KG1 (cell line): Measurements from ENCODE around the gene SMIM9.
"Not testable (repeated sequence)": the region's sequence is repeated elsewhere in the genome, so short reads cannot be mapped to it uniquely, and the experiment has no call there.

Experiments used
- DNase-seq: peaks from one replicate; lab custom pipeline; 2025; lab: John Stamatoyannopoulos, UW

The SMIM9 gene

DNA sequence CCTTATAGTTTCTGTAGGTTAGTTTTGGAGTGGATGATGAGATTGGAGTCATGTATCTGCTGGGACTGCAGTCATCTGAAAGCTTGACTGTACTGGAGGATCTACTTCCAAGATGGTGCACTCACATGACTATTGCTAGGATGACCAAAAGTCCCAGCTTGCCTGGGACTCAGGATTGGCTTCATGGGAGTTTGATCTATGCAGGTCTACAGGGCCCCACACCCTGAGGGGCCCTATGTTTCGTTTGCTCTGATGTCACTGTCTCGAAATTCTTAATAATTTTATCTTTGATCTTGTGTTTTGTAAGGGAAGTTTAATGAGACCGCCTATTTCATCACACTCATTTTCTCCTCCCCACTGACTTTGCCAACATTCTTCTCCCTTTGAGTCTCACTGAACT, at the start of gene SMIM9:
Gene SMIM9, minus strand, starts transcription at position 101 of the 400 bp plus-strand sequence. CDS start 3,806 bp downstream, outside the sequence.
- DNase-seq = no peak

DNA sequence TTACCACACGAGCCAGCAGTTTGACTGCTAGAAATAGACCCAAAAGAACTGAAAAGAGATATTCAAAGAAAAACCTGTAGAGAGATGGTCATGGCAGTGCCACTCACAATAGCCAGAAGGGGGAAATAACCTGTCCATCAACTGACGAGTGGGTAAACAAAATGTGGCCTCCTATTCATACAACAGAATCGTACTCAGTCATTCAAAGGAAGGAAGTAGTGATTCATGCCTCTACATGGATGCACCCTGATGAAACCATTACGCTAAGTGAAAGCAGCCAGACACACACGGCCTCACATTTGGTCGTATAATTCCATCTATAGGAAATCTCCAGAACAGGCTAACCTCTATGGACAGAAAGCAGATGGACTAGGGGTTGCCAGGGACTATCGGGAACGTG, 49.6 kb upstream of the SMIM9 start:
- not testable (repeated sequence) for DNase-seq

DNA sequence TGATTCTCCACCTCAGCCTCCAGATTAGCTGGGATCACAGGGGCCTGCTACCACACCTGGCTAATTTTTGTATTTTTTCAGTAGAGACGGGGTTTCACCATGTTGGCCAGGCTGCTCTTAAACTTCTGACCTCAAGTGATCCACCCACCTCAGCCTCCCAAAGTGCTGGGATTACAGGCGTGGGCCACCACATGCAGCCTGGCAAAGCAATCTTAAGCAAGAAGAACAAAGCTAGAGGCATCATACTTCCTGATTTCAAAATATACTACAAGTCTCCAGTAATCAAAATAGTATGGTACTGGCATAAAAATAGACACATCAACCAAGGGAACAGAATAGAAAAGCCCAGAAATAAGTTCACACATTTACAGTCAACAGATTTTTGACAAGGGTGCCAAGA, 38.9 kb upstream of the SMIM9 start:
- DNase-seq = no peak

DNA sequence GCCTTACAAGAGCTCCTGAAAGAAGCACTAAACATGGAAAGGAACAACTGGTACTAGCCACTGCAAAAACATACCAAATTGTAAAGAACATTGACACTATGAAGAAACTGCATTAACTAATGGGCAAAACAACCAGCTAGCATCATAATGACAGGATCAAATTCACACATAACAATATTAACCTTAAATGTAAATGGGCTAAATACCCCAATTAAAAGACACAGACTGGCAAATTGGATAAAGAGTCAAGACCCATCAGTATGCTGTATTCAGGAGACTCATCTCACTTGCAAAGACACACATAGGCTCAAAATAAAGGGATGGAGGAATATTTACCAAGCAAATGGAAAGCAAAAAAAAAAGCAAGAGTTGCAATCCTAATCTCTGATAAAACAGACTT, 34.1 kb upstream of the SMIM9 start:
- not testable (repeated sequence) for DNase-seq

DNA sequence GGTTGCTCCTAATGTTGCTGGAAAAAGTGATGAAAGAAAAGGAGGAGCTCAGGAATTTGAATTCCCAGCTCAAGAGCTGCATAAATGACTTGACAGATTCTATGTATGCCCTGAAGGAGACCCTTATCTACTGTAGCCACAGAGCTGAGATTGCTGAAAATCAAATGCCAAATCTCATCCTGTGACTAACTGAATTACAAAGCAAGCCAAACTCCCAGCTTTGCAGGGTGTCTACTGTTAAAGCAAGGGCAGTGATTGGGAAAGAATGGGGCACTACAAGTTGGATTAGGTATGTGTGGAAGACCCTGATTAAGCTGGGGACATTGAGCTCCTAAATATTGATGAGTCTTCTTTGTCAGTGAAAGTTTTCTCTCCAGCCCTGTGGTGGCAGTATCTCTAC, 20.8 kb upstream of the SMIM9 start:
- no peak for DNase-seq

DNA sequence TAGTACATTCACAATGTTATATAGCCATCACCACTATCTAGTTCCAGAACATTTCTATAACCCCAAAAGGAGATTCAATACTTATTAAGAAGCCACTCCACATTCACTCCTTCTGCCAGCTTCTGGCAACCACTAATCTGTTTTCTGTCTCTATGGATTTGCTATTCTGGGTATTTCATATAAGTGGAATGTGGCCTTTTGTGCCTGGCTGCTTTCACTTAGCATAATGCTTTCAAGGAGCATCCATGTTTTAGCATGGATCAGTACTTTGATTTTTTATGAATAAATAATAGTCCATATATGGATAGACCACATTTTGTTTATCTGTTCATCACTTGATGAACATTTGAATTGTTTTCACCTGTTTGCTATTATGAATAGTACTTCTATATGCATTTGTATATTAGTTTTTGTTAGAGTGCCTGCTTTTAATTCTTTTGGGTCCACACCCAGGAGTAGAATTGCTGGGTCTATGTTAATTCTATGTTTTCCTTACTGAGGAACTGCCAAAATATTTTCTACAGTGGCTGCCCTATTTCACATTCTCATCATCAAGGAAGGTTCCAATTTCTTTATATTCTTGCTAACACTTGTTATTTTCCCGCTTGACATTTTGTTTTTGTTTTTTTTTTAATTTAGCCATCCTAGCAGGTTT, 16.6 kb upstream of the SMIM9 start:
- DNase-seq = no peak

DNA sequence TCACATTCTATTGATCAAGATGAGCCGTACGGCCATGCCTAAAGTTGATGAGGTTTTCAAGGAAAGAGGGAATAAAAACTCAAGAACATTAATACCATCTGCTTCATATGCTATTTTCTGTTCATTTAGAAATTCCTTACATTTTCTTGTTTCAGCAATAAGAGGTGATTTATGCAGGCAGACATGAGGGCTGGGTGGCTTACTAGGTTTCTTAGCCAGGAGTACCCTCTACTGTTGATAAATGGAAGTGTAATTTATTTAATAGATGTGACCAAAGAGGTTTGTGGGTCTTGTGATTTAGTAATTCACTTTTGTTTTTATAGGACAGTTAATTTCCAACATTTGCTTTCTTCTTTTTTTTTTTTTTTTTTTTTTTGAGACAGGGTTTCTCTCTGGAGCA, 6.4 kb upstream of the SMIM9 start:
- no peak for DNase-seq

DNA sequence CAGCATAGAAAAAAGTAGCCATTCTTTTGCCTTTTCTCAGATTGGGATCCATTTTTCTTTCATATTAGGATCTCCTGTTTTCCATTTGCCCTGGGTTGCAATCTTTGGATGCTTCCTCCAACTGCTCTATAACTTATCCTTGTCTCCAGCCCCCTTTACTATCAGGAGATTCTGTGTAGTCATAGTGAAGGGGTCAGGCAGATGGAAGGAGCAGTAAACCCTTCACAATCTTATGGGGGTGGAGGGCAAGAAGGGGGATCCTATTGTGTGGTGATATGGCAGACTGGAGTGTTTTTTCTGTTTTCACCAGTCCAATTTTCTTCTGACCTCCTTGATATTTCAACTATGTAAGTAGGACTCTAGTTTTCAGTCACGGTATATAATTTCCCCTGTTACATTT, 1.7 kb upstream of the SMIM9 start:
- no peak for DNase-seq

DNA sequence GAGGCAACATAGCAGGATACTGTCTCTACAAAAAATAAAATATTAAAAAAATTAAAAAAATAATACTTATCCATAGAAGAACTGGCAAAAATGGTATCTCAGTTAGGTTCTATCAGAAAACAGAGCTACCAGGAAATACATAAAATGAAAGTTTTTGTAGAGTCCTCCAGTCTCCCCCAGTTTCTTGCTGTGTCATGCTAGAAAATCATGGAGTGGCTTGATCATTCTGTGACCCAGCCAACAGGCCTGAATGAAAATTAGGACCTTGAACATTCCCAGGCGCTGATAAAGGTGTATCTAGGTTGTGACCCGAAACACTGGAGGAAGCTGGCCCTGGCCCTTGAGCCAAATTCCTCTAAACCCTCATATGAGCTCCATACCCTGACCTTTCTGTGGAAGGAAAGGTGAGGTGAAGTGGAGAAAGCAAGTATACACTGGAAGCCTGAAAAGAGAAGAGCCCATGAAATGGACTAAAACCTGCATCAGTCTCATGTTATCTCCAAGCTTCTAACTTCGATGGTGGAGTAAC, 652 bp downstream of the SMIM9 start:
- DNase-seq = no peak

DNA sequence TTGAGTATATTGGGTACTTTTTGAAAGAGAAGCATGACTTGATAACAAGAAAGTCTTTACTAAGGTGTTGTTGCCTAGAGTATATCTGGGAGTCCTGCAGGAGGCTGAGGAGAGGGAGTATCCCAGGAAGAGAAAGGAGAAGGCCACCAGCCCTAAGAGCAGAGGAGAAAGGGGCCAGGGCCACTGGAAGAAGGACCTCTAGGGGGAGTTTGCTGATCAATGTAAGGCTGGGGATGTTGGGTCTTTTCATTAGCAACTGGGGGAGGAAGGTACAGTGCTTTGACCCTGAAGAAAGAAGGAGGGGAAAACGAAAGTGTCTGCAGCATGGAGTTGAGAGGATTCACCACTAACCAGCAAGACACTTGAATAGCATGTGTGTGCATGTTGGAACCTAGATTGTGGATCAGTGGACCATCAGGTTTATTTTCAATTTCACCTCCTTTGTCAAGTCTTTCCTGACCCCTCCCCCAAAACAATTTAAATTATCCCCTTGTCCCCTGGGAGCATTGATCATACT, 4.5 kb downstream of the SMIM9 start:
- no peak for DNase-seq

DNA sequence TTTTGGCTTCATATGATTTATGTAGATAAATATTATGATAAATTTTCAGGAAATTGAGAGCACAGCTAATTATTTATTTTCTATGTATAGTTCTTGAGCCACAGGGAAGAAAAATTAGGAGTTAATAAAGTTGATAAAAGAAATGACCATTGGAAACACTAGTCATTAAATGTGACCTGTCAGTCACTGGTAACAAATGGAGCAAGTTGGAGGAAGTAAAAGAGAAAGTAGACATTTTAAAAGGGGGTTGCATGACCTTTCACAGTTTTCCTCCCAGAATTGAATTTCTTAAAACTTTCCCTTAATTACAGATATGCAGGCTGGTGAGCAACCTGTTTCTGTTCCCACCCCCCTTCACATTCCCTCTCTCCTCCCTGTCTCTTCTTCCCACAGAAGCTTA, 5.3 kb downstream of the SMIM9 start:
- DNase-seq = no peak

DNA sequence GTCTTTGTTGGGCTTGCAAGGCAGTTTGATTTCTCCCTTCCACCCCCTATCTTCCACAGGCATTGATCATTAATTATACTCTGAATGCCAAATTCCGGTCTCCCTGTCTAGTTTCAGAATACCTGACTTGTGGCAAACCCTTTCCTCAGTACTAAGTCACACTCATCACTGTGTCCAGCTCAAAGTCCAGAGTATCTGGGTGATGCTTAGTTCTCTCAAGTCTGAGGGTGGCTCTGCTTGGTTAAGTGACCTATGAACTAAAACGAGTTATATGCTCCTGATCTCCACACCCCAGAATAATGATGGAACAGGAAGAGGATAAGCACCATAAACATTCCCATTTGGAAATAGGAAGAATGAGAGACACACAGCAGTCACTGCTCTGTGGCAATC, 6.5 kb downstream of the SMIM9 start:
- no peak for DNase-seq

DNA sequence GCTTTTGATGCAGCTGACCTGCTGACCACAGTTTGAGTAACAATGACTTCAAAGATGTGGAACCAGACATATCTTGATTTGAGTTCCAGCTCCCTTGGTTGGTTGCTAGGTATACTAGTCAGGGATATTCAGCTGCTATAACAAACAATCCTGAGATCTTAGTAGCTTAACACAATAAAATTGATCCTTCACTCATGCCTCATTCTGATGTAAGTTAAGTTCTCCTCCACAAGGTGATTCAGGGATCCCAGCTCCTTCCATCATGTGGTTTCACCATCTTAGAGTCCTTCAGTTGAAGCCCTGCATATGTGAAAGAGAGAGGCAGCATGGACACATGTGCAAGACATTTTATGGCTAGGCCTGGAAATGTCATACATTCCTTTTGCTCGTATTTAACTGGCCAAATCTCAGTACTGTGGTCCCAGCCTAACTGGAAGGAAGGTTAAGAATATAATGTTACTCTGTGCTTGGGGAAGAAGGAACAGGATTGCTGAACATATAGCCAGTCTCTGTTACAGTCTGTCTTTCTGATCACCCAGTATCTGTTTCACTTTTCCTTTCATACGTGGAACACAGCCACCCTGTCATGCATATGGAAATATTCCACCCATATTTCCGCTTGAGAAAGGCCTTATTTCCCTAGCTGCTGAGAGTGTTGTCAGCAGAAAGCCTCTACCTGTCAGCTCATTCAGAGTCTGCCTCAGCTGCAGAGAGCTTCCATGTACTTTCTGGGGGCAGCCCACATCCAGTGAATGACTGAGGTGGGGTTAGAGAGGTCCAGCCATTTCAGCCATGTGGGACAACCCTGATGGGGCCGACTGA, 7.1 kb downstream of the SMIM9 start:
- no peak for DNase-seq

DNA sequence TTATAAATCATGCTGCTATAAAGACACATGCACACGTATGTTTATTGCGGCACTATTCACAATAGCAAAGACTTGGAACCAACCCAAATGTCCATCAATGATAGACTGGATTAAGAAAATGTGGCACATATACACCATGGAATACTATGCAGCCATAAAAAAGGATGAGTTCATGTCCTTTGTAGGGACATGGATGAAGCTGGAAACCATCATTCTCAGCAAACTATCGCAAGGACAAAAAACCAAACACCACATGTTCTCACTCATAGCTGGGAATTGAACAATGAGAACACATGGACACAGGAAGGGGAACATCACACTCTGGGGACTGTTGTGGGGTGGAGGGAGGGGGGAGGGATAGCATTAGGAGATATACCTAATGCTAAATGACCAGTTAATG, 8.9 kb downstream of the SMIM9 start:
- DNase-seq = not testable (repeated sequence)

DNA sequence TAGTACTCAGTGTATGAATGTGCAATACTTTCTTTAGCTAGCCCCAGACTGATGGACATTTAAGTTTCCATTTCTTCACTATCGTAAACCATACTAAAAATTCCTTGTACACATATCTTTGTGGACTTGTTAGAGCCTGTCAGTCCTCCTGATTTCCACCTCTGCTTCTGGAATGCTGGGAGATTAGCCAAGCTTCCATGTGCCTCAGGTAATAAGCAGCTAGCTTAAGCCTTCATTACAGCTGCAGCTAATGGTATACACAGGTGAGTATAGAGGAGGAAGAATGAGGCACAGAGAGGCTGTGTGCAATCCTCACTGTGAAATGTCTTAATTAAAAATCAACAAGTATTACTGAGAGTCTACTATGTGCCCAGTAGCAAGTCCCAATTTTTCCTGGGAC, 9.8 kb downstream of the SMIM9 start:
- no peak for DNase-seq

DNA sequence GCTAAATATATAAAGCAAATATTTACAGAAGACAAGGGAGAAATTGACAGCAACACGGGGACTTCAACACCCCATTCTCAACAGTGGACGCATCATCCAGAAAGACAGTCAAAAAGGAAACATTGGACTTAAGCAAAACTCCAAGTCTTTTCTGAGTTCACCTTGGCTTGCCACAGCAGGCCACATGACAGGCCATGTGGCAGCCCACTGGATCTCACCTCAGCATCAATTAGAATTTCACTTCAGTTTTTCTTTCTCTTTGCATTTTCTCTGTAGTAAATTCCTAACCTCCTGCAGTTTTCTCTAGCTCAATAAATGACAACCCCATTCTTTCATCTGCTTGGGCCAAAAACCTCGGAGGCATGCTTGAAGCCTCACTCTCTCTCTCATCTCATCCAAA, 12.4 kb downstream of the SMIM9 start:
- no peak for DNase-seq

DNA sequence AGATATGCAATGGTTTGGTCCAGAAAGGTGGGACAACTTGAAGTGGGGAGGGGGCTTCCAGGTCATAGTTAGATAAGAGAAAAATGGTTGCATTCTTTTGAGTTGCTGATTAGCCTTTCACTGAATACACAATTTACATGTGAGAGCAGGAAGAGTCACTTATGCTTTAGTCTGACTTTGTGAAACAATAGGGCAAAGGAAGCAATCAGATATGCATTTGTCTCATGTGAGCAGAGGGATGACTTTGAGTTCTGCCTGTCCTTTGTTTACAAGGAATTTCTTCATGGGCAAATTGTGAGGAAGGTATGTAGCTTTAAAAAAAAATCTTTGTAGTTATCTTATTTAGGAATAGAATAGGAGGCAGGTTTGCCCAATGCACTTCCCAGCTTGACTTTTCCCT, 12.9 kb downstream of the SMIM9 start:
- no peak for DNase-seq

DNA sequence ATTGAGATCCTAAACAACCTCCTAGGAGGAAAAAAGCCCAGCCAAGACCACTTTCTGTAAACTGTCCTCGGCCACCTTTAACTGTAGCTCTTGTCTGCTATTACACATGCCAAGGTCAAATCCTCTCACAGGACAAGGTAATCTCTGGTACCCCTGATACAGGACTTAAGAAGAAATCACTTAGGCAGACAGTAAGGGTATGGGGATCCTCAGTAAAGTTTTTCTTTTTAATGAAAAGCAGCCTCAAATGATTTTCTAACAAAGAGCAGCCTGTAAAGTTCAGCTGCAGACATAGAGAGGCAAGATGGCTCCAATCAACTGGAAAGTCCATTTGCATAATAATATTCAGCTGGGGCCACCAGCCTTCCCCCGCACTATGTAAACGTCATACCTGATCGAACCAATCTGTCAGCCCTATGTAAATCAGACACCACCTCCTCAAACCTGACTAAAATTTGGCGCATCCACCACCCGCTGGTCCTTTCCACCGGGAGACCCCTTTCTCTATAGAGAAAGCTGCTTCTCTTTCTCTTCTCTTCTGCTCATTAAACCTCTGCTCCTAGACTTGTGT, 14.6 kb downstream of the SMIM9 start:
- DNase-seq = no peak

DNA sequence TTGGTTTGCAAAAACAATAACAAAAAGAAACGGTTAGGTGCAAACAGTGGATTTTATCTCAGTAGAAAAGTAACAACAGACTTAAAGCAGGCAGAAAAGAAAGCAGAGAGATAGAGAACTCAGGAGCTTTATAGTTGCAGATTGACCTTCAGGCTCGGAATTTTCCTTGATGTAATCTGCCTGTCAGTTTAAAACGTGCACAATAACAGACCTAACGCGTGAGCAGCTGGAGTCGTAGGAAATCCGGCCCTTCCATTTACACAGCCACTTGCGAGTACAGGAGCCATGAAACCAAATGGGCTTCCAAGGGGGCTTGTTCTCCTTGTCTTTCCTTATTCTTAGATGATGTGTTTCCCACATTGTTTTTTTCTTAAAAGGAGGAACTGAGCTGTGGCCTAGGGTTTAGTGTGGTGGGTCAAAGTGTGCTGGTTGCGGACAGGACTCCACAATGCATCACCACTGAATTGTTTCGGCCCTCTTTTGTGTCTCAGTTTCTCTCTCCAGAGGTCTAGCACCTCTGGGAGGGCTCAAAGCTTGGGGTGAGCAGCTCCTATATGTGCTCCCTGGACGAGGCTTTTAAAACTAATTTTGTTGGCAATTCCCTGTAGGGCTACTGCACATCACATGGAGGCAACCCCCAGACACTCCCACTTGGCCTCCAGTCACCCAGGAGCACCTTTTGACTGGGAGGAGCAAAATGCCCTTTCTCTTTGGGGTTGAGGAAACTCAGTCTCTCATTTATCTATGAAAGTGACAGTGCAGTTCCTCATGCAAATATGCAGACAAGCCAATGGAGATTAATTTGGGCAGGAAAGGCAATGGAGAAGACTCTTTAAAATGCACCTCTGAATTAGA, 15.3 kb downstream of the SMIM9 start:
- no peak for DNase-seq

DNA sequence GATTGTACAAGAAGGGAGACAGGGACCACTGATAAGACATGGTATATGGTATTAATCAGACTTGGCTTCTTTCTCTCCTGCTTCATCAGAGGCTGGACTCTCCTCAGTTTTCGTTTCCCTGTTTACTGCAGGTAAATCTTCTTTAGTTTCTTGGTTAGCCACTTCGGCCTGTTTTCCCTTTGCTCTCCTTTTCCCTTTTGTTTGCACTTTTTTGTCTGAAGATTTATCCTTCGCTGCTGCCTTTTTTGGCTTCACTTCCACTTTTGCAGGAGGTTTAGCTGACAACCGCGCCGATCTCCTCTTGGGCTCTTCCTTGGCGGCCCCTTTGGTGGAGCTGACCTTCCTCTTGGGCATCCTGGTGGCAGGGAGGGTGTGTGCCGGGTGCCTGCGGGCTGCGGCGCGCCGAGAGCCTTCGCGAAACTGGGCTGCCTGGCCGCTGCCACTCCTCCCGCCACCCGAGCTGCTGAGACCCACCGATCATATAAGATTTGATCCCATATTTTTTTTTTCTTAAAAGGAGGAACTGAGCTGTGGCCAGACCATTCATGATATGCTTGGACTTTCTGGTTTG, 17.3 kb downstream of the SMIM9 start:
- DNase-seq = not testable (repeated sequence)

DNA sequence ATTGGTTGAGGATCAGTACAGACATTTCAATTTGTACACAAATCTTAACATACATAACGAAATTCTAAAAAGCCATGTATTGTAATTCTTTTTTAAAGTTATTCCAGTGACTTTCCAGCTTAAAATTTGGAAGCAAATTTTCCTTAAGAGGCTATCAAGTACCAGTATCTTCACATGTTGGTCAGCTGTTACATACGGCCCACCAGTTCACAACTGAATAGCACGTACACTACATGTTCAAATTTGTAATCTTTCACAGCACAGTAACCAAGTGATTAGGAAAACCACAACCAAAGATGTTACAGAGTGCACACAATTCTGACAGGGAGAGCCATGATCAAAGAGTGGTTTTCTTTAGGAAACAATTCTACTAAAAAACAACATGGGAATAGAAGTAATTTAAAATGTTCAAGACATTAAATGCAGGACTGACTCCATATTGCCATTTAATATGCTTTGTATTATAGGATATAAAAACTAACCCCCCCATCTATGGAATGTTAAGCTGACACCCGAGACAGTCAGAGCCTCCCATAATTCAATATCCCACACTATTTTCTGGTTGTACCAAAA, 18.1 kb downstream of the SMIM9 start:
- DNase-seq = not testable (repeated sequence)
